Measurements from ENCODE around the gene DNASE1L1.
A peak's percentile ranks its signal among the peaks of the same experiment; 100 is the strongest.

DNASE1L1 gene

DNA sequence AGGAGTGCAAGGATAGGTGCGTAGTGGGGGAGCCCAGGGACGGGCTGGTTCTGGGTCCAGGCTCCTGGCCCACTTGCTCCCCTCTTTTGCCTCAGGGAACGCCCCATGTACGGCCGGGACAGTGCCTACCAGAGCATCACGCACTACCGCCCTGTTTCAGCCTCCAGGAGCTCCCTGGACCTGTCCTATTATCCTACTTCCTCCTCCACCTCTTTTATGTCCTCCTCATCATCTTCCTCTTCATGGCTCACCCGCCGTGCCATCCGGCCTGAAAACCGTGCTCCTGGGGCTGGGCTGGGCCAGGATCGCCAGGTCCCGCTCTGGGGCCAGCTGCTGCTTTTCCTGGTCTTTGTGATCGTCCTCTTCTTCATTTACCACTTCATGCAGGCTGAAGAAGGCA lies 28.3 kb downstream of the DNASE1L1 start:
- no peak for DNase-seq

GRCh38 chrX:154380153-154380552 lies 28.9 kb downstream of the DNASE1L1 start:
- no peak for DNase-seq

- DNase-seq, result no peak
These were observed 29.5 kb downstream of the DNASE1L1 start for GRCh38 chrX:154379569-154379951.

DNA sequence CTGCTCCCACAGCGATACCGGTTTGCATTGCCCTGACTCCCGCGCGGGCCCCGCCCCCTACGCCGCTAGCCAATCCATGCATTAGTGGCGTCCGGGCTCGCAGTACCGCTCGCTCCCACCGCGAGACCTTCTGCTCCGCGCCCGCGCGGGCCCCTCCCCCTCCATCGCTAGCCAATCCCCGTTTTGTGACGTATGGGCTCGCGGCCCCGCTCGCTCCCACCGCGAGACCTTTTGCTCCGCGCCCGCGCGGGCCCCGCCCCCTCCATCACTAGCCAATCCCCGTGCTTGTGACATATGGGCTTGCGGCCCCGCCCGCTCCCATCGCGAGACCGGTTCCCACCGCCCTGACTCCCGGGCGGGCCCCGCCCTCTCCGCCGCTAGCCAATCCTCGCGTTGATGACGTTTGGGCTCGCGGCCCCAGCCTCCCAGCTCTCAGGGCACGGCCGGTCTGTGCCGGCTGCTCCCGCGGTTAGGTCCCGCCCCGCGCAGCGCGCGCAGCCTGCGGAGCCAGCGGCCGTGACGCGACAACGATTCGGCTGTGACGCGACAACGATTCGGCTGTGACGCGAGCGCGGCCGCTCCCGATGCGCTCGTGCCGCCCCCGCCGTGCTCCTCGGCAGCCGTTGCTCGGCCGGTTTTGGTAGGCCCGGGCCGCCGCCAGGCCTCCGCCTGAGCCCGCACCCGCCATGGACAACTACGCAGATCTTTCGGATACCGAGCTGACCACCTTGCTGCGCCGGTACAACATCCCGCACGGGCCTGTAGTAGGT lies 30.1 kb downstream of the DNASE1L1 start, which contains the start of gene EMD:
Gene EMD (plus strand): TSS at position 497 of the 770 bp plus-strand sequence. CDS start 190 bp downstream, at position 687.
- peak; percentile 96 for DNase-seq

GRCh38 chrX:154378059-154378798 lies 30.8 kb downstream of the DNASE1L1 start:
- DNase-seq, result peak; percentile 36

- DNase-seq, result no peak
These were observed 32.3 kb downstream of the DNASE1L1 start for GRCh38 chrX:154376774-154377173.

- DNase-seq, result no peak
These were observed 33.9 kb downstream of the DNASE1L1 start for GRCh38 chrX:154375156-154375504.

DNA sequence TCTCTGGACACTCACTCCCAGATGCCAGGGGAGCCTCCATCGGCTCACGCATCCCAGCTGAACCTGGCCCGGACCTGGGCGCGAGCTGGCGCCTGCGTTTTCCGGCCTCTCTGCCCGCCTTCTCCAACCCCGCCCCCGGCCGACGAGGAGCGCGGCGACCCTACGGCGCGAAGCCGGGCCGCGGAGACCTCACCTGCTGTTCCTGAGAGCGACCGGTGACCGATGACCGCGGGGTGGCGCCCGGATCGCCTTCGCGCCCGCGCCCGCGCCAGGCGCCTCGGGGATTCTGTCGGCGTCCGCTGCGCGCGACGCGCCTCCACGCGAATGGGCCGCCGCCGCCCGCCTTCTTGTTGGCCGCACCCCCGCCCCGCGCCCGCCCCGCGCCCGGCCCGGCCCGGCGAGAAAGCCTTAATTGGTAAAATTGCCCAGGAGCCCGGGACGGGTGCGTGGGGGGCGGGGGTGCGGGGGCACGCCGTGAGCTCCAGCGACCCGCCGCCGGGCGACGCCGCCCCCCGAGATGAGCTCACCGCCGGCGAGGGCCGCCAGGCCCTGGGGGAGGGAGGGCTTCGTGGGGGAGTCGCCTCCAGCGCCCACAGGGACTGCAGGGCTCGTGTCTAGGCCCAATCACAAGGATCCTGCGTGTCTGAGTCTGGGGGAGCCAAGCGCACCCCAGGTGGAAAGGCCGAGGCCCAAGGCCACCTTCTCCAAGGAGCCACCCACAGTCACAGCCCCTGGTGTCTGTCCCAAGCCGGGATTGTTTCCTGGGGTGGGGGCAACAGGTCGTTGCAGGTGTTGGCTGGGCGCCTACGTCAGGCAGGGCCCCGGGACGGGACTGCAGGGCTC lies 34.5 kb downstream of the DNASE1L1 start, which contains the start of gene FLNA:
Gene FLNA (minus strand): TSS at position 322 of the 843 bp plus-strand sequence. CDS start 3,389 bp downstream, outside the sequence.
- DNase-seq, result peak; percentile 29

- no peak for DNase-seq
These were observed 35.4 kb downstream of the DNASE1L1 start for GRCh38 chrX:154373340-154374306.

DNA sequence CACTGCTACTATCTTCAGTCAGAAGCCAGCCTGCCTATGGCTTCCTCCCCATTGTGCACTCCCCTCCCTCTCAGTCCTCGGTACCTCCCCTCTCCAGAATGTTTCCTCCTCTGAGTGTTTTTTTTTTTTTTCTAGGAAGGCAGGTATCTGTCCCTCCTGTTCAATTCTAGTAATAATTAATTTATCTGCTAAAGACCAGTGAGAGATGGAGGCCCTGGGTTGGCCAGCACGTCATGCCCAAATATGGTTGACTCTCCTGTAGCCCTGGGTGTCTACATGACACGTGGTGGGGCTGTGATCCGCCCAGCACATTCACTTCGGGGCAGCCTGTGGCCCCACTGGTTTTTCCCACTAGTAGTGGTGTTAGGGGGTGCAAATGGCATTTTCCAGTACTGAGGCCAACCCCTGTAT lies 36.4 kb downstream of the DNASE1L1 start:
- DNase-seq, result peak; percentile 41

- DNase-seq, result no peak
These were observed 37.2 kb downstream of the DNASE1L1 start for GRCh38 chrX:154371789-154372300.

DNA sequence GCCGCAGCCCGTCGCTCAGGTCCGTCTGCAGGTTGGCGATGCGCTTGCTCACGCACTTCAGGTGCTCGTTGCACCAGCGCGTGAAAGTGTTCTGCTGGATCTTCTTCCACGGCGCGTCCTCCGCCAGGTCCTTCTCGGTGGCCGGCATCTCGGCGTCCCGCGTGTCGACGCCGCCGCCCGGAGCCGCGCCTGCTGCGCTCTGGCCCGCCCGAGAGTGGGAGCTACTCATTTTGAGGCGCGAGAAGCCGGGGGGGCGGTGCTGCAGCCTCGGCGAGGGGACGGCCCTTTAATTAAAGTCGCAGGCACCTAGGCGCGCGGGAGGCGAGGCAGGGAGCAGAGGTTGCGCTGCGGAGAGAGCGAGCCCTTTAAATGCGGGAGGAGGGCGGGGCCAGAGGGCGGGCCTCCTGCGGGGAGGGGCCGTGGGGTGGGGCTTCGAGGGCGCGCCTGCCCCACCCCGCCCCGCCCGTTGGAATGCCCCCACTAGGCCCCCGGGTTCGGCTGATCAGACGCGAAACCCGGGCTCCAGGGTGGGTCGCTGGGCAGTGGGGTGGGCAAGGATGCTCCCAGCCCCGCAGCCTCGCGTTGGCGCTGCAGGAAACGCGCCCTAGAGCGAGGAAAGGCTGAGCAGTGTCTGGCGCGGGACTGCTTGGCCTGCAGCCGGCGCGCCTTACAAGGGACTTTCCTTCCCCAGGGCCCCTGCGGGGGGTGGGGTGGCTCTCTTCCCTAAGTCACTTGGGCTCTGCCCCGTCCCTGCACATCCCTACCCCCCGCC lies 37.9 kb downstream of the DNASE1L1 start:
- peak; percentile 91 for DNase-seq

GRCh38 chrX:154370300-154371016 lies 38.6 kb downstream of the DNASE1L1 start:
- no peak for DNase-seq

GRCh38 chrX:154369449-154370299 lies 39.4 kb downstream of the DNASE1L1 start:
- DNase-seq, result peak; percentile 71

DNA sequence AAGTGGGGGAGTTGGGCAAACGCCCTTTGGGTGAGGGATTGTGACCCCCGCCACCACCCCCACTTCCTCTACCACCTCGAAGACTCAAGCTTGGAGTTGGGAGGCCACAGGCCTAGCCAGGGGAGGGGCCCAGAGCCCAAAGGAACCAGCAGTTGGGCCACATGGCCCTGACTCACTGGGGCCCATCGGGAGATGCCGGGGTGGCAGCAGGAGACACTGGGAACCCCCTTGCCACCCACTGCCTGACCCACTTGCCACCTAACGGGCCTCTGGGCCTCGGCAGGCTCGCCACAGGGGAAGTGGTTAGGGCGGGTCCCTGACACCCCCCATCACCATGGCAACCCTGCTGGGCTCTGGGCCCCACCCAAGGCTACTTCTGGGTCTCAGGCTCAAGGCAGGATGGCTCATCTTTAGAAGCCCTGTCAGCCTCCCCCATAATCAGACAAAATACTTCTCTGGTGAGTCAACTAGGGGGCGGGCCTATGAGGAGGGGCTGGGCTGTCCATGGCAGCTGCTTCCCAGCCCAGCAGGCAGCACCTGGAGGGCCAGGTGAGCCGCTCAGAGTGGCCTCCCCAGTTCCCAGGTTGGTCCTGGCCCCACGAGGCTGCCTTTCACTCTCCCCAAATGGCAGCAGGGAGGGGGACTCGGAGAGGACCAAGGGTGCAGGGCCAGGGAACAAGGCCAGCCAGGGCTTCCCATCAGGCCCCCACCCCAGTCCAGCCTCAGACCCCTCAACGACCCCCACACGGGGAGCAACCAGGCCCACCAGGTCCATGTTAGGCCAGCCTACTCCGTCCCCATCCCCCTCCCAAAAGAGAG lies 40.2 kb downstream of the DNASE1L1 start:
- peak; percentile 93 for DNase-seq

GRCh38 chrX:154367474-154368308 lies 41.4 kb downstream of the DNASE1L1 start:
- DNase-seq, result no peak

GRCh38 chrX:154366666-154367055 lies 42.4 kb downstream of the DNASE1L1 start:
- no peak for DNase-seq
